K562 (cell line): ENCODE results near the gene PCLAF. TPM values are rescaled to one million over a fixed set of nuclear protein-coding genes. Genes with fewer than 3 reads are reported as not detected.

Experiments used
- EP400 ChIP-seq: fragments of 450-650 bp; IDR thresholded peaks from 2 replicates; pipeline ENCODE4 v1.6.1; 2017; ENCODE audit warnings: antibody characterized with exemption, mild to moderate bottlenecking, moderate library complexity
- HMG20A ChIP-seq: fragments of 450-650 bp; formaldehyde crosslinking; conservative IDR thresholded peaks from 2 replicates; pipeline ENCODE4 v1.4.0; 2020; ENCODE audit warnings: mild to moderate bottlenecking, mixed read lengths
- TOE1 ChIP-seq, 2 experiments: fragments of 450-650 bp in 1 of 2; sonication (generic) in 1 of 2; formaldehyde crosslinking in 1 of 2; IDR thresholded peaks; 2 replicates each; pipeline versions ENCODE4 v1.7.1 to v1.8.0; 2016 to 2022; ENCODE audit warnings: borderline replicate concordance in 2 of 2, mild to moderate bottlenecking in 2 of 2, antibody characterized with exemption in 1 of 2, inconsistent platforms in 1 of 2, low read depth in 1 of 2, missing genetic modification reagents in 1 of 2, moderate library complexity in 1 of 2
- VEZF1 ChIP-seq: fragments of 200-800 bp; sonication (Bioruptor generic); IDR thresholded peaks from 2 replicates; pipeline ENCODE4 v1.6.1; 2017; ENCODE audit warnings: missing genetic modification characterization, missing compliant biosample characterization
- polyA plus RNA-seq, 8 experiments: library from polyadenylated mRNA; depleted of rRNA in 4 of 8; stranded (reverse) in 5 of 8; unstranded in 3 of 8; fragments of >200 nt; fragmentation: Nextera tagmentation in 2 of 8; fragmentation: Illumina TruSeq in 1 of 8; extraction: Ambion mirVana in 2 of 8; extraction: Trizol in 1 of 8; gene quantifications; 2 replicates each; pipeline versions ENCODE4 v1.2.1 to v1.2.3, GENCODE V29; 2011 to 2014; ENCODE audit warnings: inconsistent platforms in 1 of 8, missing spikeins in 1 of 8
- total RNA-seq, 7 experiments: library from RNA; depleted of rRNA in 6 of 7; stranded (reverse); fragments of >200 nt in 6 of 7; fragmentation: Illumina TruSeq in 2 of 7; extraction: Trizol in 2 of 7; gene quantifications; 2 replicates each; pipeline versions ENCODE4 v1.2.1 to v1.2.3, GENCODE V29; 2011 to 2021; ENCODE audit warnings: low replicate concordance in 1 of 7
- TF ChIP-seq, protein P1 (sequence below): fragments of 450-650 bp; IDR thresholded peaks from 2 replicates; pipeline ENCODE4 v1.6.1; 2017; ENCODE audit warnings: antibody characterized with exemption, mild to moderate bottlenecking
- TF ChIP-seq, protein P2 (sequence below): fragments of 450-650 bp; IDR thresholded peaks from 2 replicates; pipeline ENCODE4 v1.6.1; 2016; ENCODE audit warnings: mild to moderate bottlenecking, moderate library complexity
- TF ChIP-seq, protein P3 (sequence below): fragments of 250-450 bp; sonication (Bioruptor Pico); IDR thresholded peaks from 2 replicates; pipeline ENCODE4 v1.8.0; 2021; ENCODE audit warnings: borderline replicate concordance, mild to moderate bottlenecking, moderate library complexity; ENCODE audit not compliant: poor library complexity, severe bottlenecking

The PCLAF gene
- total and polyA plus RNA-seq, 9 of the 15 experiments (the other 6 are each of a cell fraction or from before 2014, with no cell fraction given) = 112 to 881 (median 360) TPM

- TF ChIP-seq, protein P1, sequence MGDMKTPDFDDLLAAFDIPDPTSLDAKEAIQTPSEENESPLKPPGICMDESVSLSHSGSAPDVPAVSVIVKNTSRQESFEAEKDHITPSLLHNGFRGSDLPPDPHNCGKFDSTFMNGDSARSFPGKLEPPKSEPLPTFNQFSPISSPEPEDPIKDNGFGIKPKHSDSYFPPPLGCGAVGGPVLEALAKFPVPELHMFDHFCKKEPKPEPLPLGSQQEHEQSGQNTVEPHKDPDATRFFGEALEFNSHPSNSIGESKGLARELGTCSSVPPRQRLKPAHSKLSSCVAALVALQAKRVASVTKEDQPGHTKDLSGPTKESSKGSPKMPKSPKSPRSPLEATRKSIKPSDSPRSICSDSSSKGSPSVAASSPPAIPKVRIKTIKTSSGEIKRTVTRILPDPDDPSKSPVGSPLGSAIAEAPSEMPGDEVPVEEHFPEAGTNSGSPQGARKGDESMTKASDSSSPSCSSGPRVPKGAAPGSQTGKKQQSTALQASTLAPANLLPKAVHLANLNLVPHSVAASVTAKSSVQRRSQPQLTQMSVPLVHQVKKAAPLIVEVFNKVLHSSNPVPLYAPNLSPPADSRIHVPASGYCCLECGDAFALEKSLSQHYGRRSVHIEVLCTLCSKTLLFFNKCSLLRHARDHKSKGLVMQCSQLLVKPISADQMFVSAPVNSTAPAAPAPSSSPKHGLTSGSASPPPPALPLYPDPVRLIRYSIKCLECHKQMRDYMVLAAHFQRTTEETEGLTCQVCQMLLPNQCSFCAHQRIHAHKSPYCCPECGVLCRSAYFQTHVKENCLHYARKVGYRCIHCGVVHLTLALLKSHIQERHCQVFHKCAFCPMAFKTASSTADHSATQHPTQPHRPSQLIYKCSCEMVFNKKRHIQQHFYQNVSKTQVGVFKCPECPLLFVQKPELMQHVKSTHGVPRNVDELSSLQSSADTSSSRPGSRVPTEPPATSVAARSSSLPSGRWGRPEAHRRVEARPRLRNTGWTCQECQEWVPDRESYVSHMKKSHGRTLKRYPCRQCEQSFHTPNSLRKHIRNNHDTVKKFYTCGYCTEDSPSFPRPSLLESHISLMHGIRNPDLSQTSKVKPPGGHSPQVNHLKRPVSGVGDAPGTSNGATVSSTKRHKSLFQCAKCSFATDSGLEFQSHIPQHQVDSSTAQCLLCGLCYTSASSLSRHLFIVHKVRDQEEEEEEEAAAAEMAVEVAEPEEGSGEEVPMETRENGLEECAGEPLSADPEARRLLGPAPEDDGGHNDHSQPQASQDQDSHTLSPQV = no peak; the same call in 1 of the 2 replicates
- TF ChIP-seq, protein P2, sequence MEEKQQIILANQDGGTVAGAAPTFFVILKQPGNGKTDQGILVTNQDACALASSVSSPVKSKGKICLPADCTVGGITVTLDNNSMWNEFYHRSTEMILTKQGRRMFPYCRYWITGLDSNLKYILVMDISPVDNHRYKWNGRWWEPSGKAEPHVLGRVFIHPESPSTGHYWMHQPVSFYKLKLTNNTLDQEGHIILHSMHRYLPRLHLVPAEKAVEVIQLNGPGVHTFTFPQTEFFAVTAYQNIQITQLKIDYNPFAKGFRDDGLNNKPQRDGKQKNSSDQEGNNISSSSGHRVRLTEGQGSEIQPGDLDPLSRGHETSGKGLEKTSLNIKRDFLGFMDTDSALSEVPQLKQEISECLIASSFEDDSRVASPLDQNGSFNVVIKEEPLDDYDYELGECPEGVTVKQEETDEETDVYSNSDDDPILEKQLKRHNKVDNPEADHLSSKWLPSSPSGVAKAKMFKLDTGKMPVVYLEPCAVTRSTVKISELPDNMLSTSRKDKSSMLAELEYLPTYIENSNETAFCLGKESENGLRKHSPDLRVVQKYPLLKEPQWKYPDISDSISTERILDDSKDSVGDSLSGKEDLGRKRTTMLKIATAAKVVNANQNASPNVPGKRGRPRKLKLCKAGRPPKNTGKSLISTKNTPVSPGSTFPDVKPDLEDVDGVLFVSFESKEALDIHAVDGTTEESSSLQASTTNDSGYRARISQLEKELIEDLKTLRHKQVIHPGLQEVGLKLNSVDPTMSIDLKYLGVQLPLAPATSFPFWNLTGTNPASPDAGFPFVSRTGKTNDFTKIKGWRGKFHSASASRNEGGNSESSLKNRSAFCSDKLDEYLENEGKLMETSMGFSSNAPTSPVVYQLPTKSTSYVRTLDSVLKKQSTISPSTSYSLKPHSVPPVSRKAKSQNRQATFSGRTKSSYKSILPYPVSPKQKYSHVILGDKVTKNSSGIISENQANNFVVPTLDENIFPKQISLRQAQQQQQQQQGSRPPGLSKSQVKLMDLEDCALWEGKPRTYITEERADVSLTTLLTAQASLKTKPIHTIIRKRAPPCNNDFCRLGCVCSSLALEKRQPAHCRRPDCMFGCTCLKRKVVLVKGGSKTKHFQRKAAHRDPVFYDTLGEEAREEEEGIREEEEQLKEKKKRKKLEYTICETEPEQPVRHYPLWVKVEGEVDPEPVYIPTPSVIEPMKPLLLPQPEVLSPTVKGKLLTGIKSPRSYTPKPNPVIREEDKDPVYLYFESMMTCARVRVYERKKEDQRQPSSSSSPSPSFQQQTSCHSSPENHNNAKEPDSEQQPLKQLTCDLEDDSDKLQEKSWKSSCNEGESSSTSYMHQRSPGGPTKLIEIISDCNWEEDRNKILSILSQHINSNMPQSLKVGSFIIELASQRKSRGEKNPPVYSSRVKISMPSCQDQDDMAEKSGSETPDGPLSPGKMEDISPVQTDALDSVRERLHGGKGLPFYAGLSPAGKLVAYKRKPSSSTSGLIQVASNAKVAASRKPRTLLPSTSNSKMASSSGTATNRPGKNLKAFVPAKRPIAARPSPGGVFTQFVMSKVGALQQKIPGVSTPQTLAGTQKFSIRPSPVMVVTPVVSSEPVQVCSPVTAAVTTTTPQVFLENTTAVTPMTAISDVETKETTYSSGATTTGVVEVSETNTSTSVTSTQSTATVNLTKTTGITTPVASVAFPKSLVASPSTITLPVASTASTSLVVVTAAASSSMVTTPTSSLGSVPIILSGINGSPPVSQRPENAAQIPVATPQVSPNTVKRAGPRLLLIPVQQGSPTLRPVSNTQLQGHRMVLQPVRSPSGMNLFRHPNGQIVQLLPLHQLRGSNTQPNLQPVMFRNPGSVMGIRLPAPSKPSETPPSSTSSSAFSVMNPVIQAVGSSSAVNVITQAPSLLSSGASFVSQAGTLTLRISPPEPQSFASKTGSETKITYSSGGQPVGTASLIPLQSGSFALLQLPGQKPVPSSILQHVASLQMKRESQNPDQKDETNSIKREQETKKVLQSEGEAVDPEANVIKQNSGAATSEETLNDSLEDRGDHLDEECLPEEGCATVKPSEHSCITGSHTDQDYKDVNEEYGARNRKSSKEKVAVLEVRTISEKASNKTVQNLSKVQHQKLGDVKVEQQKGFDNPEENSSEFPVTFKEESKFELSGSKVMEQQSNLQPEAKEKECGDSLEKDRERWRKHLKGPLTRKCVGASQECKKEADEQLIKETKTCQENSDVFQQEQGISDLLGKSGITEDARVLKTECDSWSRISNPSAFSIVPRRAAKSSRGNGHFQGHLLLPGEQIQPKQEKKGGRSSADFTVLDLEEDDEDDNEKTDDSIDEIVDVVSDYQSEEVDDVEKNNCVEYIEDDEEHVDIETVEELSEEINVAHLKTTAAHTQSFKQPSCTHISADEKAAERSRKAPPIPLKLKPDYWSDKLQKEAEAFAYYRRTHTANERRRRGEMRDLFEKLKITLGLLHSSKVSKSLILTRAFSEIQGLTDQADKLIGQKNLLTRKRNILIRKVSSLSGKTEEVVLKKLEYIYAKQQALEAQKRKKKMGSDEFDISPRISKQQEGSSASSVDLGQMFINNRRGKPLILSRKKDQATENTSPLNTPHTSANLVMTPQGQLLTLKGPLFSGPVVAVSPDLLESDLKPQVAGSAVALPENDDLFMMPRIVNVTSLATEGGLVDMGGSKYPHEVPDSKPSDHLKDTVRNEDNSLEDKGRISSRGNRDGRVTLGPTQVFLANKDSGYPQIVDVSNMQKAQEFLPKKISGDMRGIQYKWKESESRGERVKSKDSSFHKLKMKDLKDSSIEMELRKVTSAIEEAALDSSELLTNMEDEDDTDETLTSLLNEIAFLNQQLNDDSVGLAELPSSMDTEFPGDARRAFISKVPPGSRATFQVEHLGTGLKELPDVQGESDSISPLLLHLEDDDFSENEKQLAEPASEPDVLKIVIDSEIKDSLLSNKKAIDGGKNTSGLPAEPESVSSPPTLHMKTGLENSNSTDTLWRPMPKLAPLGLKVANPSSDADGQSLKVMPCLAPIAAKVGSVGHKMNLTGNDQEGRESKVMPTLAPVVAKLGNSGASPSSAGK = peak; percentile 78
- no peak for TF ChIP-seq HMG20A (CRISPR knock-in tag)
- peak; percentile 65; the same call in 1 of the 2 replicates for TF ChIP-seq TOE1 (IDR thresholded peaks at IDR 0.05; ENCODE audit: borderline replicate concordance)
- no peak for TF ChIP-seq TOE1 (CRISPR knock-in tag; IDR thresholded peaks at IDR 0.05; ENCODE audit: borderline replicate concordance, low read depth)
- TF ChIP-seq EP400 = peak; percentile 86
- TF ChIP-seq, protein P3, sequence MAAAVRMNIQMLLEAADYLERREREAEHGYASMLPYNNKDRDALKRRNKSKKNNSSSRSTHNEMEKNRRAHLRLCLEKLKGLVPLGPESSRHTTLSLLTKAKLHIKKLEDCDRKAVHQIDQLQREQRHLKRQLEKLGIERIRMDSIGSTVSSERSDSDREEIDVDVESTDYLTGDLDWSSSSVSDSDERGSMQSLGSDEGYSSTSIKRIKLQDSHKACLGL = no peak
- TF ChIP-seq VEZF1 = peak; percentile 68
These were observed at the start of gene PCLAF (continued) for GRCh38 chr15:64381000-64381751.
